GM21381 (cell line): ENCODE measurements around the gene GABRR2.

Experiments used
- ATAC-seq: cut with Tn5 transposase; IDR thresholded peaks from one replicate; pipeline ENCODE4 v1.9.1; 2021; ENCODE audit warnings: mild to moderate bottlenecking, moderate library complexity; ENCODE audit not compliant: unreplicated experiment

The GABRR2 gene

DNA sequence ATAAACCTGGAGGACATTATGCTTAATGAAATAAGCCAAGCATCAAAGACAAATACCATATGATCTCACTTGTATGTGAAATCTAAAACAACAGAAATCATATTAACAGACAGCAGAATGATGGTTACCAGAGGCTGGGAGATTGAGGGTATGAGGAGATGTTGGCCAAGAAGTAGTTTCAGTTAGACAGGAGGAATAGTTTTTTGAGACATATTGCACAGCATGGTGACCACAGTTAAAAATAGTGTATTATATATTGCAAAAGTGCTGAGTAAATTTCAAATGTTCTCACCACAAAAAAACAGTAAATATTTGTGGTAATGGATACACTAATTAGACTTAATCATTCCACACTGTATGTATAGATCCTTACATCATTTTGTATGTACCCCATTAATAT, 99.7 kb downstream of the GABRR2 start:
- ATAC-seq = no peak

DNA sequence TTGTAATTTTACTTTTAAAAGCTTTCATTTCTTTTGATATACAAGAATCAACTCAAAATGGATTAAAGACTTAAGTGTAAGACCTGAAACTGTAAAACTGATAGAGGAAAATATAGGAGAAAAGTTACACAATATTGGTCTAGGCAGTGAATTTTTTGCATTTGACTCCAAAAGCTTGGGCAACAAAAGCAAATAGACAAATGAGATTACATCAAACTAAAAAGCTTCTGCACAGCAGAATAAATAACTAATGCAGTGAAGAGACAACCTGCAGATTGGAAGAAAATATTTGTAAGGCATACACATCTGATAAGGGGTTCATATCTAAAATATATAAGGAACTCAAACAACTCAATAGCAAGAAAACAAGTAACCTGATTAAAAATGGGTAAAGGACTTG, 100.9 kb downstream of the GABRR2 start:
- ATAC-seq = no peak

DNA sequence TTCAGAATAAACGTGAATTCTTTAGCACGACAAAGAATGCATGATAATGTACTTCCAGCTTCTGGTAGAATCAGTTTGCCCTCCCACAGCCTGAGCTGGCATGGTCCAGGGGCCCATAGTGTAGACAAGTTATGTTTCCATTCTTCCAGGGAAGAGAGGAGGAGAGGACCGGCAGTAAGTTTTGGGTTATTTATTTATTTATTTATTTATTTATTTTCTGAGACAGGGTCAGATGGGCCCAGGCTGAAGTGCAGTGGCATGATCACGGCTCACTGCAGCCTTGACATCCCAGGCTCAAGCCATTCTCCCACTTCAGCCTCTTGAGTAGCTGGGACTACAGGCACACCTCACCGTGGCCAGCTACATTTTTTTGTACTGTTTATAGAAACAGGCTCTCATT, 102.6 kb downstream of the GABRR2 start:
- no peak for ATAC-seq

GRCh38 chr6:89209457-89209856, 105.6 kb downstream of the GABRR2 start:
- no peak for ATAC-seq

- no peak for ATAC-seq
These were observed 106.5 kb downstream of the GABRR2 start for GRCh38 chr6:89208551-89208950.
